DND-41 (cell line): ENCODE results near the gene RPL5.

Source experiments
- ATAC-seq: fragments of 200-7000 bp; cut with Tn5 transposase; 3 replicates; pipeline ENCODE4 v1.9.1; 2021; ENCODE audit warnings: low read depth; ENCODE audit not compliant: insufficient read depth
- DNase-seq: peaks from one replicate; pipeline ENCODE4 v3.0.0-alpha.2; 2020
- H2AFZ ChIP-seq: 2 replicates; pipeline ENCODE4 v1.6.0; 2012; ENCODE audit warnings: low read depth, low read length
- H3K27ac ChIP-seq: 2 replicates; pipeline ENCODE4 v1.5.1; 2012; ENCODE audit warnings: low read length, inconsistent platforms
- H3K27me3 ChIP-seq: fragments of 200-600 bp; sonication (generic); 2 replicates; pipeline ENCODE4 v1.6.0; 2012; ENCODE audit warnings: low read length, mild to moderate bottlenecking, inconsistent platforms; ENCODE audit not compliant: insufficient read depth, poor library complexity
- H3K36me3 ChIP-seq: 2 replicates; pipeline ENCODE4 v1.5.1; 2012; ENCODE audit warnings: low read length, inconsistent platforms; ENCODE audit not compliant: insufficient read depth
- H3K4me1 ChIP-seq: 2 replicates; pipeline ENCODE4 v1.5.1; 2012; ENCODE audit warnings: mild to moderate bottlenecking, low read length; ENCODE audit not compliant: insufficient read depth
- H3K4me2 ChIP-seq: 2 replicates; pipeline ENCODE4 v1.6.0; 2012; ENCODE audit warnings: mild to moderate bottlenecking, moderate library complexity, low read length, inconsistent platforms; ENCODE audit not compliant: insufficient read depth
- H3K4me3 ChIP-seq, 2 experiments: fragments of 200-600 bp in 1 of 2; shearing (Covaris generic) in 1 of 2; 2 replicates each; pipeline ENCODE4 v1.5.1; 2012 to 2016; ENCODE audit warnings: inconsistent platforms in 2 of 2, low read length in 2 of 2, mild to moderate bottlenecking in 2 of 2, low read depth in 1 of 2, moderate library complexity in 1 of 2
- H3K79me2 ChIP-seq: 2 replicates; pipeline ENCODE4 v1.6.0; 2012; ENCODE audit warnings: low read length, inconsistent platforms; ENCODE audit not compliant: insufficient read depth
- H3K9ac ChIP-seq: 2 replicates; pipeline ENCODE4 v1.6.0; 2012; ENCODE audit warnings: low read depth, mild to moderate bottlenecking, inconsistent platforms, low read length, moderate library complexity
- H3K9me3 ChIP-seq: 2 replicates; pipeline ENCODE4 v1.5.1; 2012; ENCODE audit warnings: low read length, moderate library complexity, mild to moderate bottlenecking, inconsistent platforms; ENCODE audit not compliant: insufficient read depth, severe bottlenecking
- H4K20me1 ChIP-seq: 2 replicates; pipeline ENCODE4 v1.6.0; 2012; ENCODE audit warnings: low read length; ENCODE audit not compliant: insufficient read depth
- CTCF ChIP-seq: IDR thresholded peaks from 2 replicates; pipeline ENCODE4 v1.5.1; 2012; ENCODE audit warnings: borderline replicate concordance, low read length, moderate library complexity, mild to moderate bottlenecking; ENCODE audit not compliant: poor library complexity, severe bottlenecking; ENCODE audit errors: extremely low read depth
- EZH2 ChIP-seq: IDR thresholded peaks from 3 replicates; pipeline ENCODE4 v1.6.1; 2012; ENCODE audit warnings: borderline replicate concordance, low read depth, mild to moderate bottlenecking, moderate library complexity, low read length, inconsistent platforms; ENCODE audit not compliant: severe bottlenecking

Gene RPL5

GRCh38 chr1:92876351-92876750 lies 44.5 kb downstream of the RPL5 start:
- Histone ChIP-seq H3K9ac (peak overlapping the region; percentile 46), H2AFZ (no peak overlapping the region), H3K27ac (peak overlapping the region; percentile 66), H3K9me3 (peaks cover 7% of the 10 kb centered on the region), H3K36me3 (peaks cover 23% of the 10 kb centered on the region), H3K4me3 (no peak overlapping the region), H3K79me2 (peaks cover 36% of the 10 kb centered on the region), H4K20me1 (no peaks in the 10 kb centered on the region), H3K4me1 (peaks cover 41% of the 10 kb centered on the region), H3K4me2 (peak overlapping the region; percentile 69; the same call in 1 of the 2 replicates), H3K27me3 (no peaks in the 10 kb centered on the region)
- DNase-seq (no peak), ATAC-seq (no peak)
- TF ChIP-seq EZH2: no peak

GRCh38 chr1:92877081-92877711 lies 45.4 kb downstream of the RPL5 start:
- H3K27ac ChIP-seq: peak overlapping the region; percentile 66
- DNase-seq: peak; percentile 38
- peaks cover 43% of the 10 kb centered on the region for H3K79me2 ChIP-seq
- peak overlapping the region; percentile 46 for H3K9ac ChIP-seq
- H3K4me2 ChIP-seq: peak overlapping the region; percentile 69
- TF ChIP-seq EZH2: no peak
- TF ChIP-seq CTCF: no peak
- ATAC-seq: peak; percentile 96
- peak overlapping the region; percentile 8 to 46; a peak in 3 of 4 replicates for H3K4me3 ChIP-seq
- peaks cover 7% of the 10 kb centered on the region for H3K9me3 ChIP-seq
- peaks cover 41% of the 10 kb centered on the region for H3K4me1 ChIP-seq
- H3K36me3 ChIP-seq: peaks cover 23% of the 10 kb centered on the region
- peak overlapping the region; percentile 10; the same call in 1 of the 2 replicates for H2AFZ ChIP-seq
- H4K20me1 ChIP-seq: no peaks in the 10 kb centered on the region
- H3K27me3 ChIP-seq: no peaks in the 10 kb centered on the region

- Histone ChIP-seq H3K4me1 (peaks cover 47% of the 10 kb centered on the region), H3K9ac (peak overlapping the region; percentile 46), H3K79me2 (peaks cover 48% of the 10 kb centered on the region), H2AFZ (no peak overlapping the region), H3K27ac (peak overlapping the region; percentile 66), H3K4me3 (peak overlapping the region; percentile 1 to 46; a peak in 3 of 4 replicates), H4K20me1 (no peaks in the 10 kb centered on the region), H3K36me3 (peaks cover 21% of the 10 kb centered on the region), H3K9me3 (peaks cover 2% of the 10 kb centered on the region), H3K4me2 (peak overlapping the region; percentile 69), H3K27me3 (no peaks in the 10 kb centered on the region)
- TF ChIP-seq EZH2 (no peak), CTCF (no peak)
- ATAC-seq: peak; percentile 42
- no peak for DNase-seq
Observed at GRCh38 chr1:92877792-92878191, 46.0 kb downstream of the RPL5 start.

- Histone ChIP-seq H2AFZ (no peak overlapping the region), H3K4me3 (no peak overlapping the region), H3K9ac (no peak overlapping the region), H3K27ac (peak overlapping the region; percentile 51), H3K4me2 (no peak overlapping the region), H3K36me3 (peaks cover 8% of the 10 kb centered on the region), H4K20me1 (no peaks in the 10 kb centered on the region), H3K9me3 (no peaks in the 10 kb centered on the region), H3K27me3 (no peaks in the 10 kb centered on the region), H3K79me2 (peaks cover 60% of the 10 kb centered on the region), H3K4me1 (peaks cover 63% of the 10 kb centered on the region)
- ATAC-seq (no peak), DNase-seq (no peak)
- TF ChIP-seq CTCF: no peak
- TF ChIP-seq EZH2: no peak
Observed at GRCh38 chr1:92879316-92879968, 47.6 kb downstream of the RPL5 start.
